NCI-H2227 (cell line): Measurements from ENCODE around the gene KDM5B.
"Not testable (repeated sequence)": the region's sequence is repeated elsewhere in the genome, so short reads cannot be mapped to it uniquely, and the experiment has no call there.

Experiments used
- DNase-seq: peaks from one replicate; lab custom pipeline; 2025; ENCODE audit not compliant: unreplicated experiment; lab: John Stamatoyannopoulos, UW

The KDM5B gene

GRCh38 chr1:202716654-202717053, 91.6 kb downstream of the KDM5B start:
- DNase-seq = no peak

GRCh38 chr1:202714202-202714601, 94.0 kb downstream of the KDM5B start:
- DNase-seq = not testable (repeated sequence)

- peak; percentile 27 for DNase-seq
Measured at GRCh38 chr1:202713110-202713509, 95.1 kb downstream of the KDM5B start.

GRCh38 chr1:202711949-202712635, 96.1 kb downstream of the KDM5B start:
- peak; percentile 44 for DNase-seq

- DNase-seq = peak; percentile 84
Measured at GRCh38 chr1:202710070-202711045, 97.9 kb downstream of the KDM5B start, which contains the start of gene SYT2. SYT2 (minus strand) TSS chr1:202710454; CDS start chr1:202605772, 104,682 bp downstream.

GRCh38 chr1:202709276-202710041, 98.8 kb downstream of the KDM5B start:
- no peak for DNase-seq

GRCh38 chr1:202708456-202709275, 99.6 kb downstream of the KDM5B start:
- DNase-seq = no peak

- DNase-seq = no peak
Measured at GRCh38 chr1:202706851-202707250, 101.4 kb downstream of the KDM5B start.

GRCh38 chr1:202704601-202705000, 103.6 kb downstream of the KDM5B start:
- no peak for DNase-seq

- no peak for DNase-seq
Measured at GRCh38 chr1:202703191-202703590, 105.0 kb downstream of the KDM5B start.

- no peak for DNase-seq
Measured at GRCh38 chr1:202702088-202702487, 106.1 kb downstream of the KDM5B start.

GRCh38 chr1:202701200-202701599, 107.0 kb downstream of the KDM5B start:
- DNase-seq = no peak

- no peak for DNase-seq
Measured at GRCh38 chr1:202700061-202700460, 108.2 kb downstream of the KDM5B start.

- no peak for DNase-seq
Measured at GRCh38 chr1:202698276-202698675, 109.9 kb downstream of the KDM5B start.

GRCh38 chr1:202697038-202697437, 111.2 kb downstream of the KDM5B start:
- DNase-seq = no peak

GRCh38 chr1:202694314-202694713, 113.9 kb downstream of the KDM5B start:
- DNase-seq = no peak

- peak; percentile 40 for DNase-seq
Measured at GRCh38 chr1:202692959-202693555, 115.2 kb downstream of the KDM5B start.

GRCh38 chr1:202691816-202692215, 116.4 kb downstream of the KDM5B start:
- peak; percentile 44 for DNase-seq

GRCh38 chr1:202689493-202690342, 118.5 kb downstream of the KDM5B start:
- no peak for DNase-seq
